ENCODE data around the gene RNF223.
"Not testable (repeated sequence)": the region's sequence is repeated elsewhere in the genome, so short reads cannot be mapped to it uniquely, and the experiment has no call there.

Gene RNF223

GRCh38 chr1:1086911-1087341 lies 12.8 kb upstream of the RNF223 start:
- no peak for DNase-seq

GRCh38 chr1:1085911-1086841 lies 12.1 kb upstream of the RNF223 start:
- no peak for DNase-seq

GRCh38 chr1:1085171-1085841 lies 11.2 kb upstream of the RNF223 start:
- DNase-seq: no peak

- no peak for DNase-seq
Measured at GRCh38 chr1:1084372-1085170, 10.5 kb upstream of the RNF223 start.

GRCh38 chr1:1083416-1084371 lies 9.6 kb upstream of the RNF223 start:
- DNase-seq: no peak

- DNase-seq: no peak
Measured at GRCh38 chr1:1082776-1083415, 8.8 kb upstream of the RNF223 start.

- no peak for DNase-seq
Measured at GRCh38 chr1:1082239-1082775, 8.2 kb upstream of the RNF223 start.

- no peak for DNase-seq
Measured at GRCh38 chr1:1081311-1082238, 7.5 kb upstream of the RNF223 start.

GRCh38 chr1:1080951-1081310 lies 6.8 kb upstream of the RNF223 start:
- DNase-seq: no peak

GRCh38 chr1:1080122-1080757 lies 6.1 kb upstream of the RNF223 start:
- DNase-seq: peak; percentile 51

GRCh38 chr1:1079408-1080121 lies 5.5 kb upstream of the RNF223 start:
- DNase-seq: peak; percentile 82

- DNase-seq: not testable (repeated sequence)
Measured at GRCh38 chr1:1077396-1077795, 3.3 kb upstream of the RNF223 start.

- no peak for DNase-seq
Measured at GRCh38 chr1:1075148-1075935, 1.2 kb upstream of the RNF223 start.

GRCh38 chr1:1074631-1075147 lies 583 bp upstream of the RNF223 start:
- no peak for DNase-seq

- no peak for DNase-seq
Measured at GRCh38 chr1:1072849-1073742, 1.0 kb downstream of the RNF223 start.

- DNase-seq: no peak
Measured at GRCh38 chr1:1072299-1072848, 1.7 kb downstream of the RNF223 start.

Measured in fibroblast of skin of abdomen (primary cell).